ENCODE data around the gene RAB40C.

GRCh38 chr16:669666-670065, 79.8 kb downstream of the RAB40C start:
- TF ChIP-seq CTCF (conservative IDR thresholded peaks at IDR 0.05; ENCODE audit: low read length) (no peak), EZH2phosphoT487 (IDR thresholded peaks at IDR 0.05; ENCODE audit: borderline replicate concordance) (no peak)

Data from Loucy (cell line).